ENCODE data around the gene COL6A2.

- TF ChIP-seq CTCF (conservative IDR thresholded peaks at IDR 0.05 in 1 of 2, IDR thresholded peaks at IDR 0.05 in 1 of 2; ENCODE audit: extremely low read depth in 1 of 2, insufficient read depth in 1 of 2, low read depth in 1 of 2, low read length in 2 of 2) (no peak), EZH2 (IDR thresholded peaks at IDR 0.05; ENCODE audit: borderline replicate concordance, low read length) (no peak)
These were observed 14.9 kb downstream of the COL6A2 start for GRCh38 chr21:46112725-46113215.
